A673 (cell line): ENCODE data around the gene LHPP.

ENCODE experiments used
- EZH2 ChIP-seq: fragments of 200-600 bp; sonication (generic); IDR thresholded peaks from 2 replicates; pipeline ENCODE4 v1.6.1; 2017; ENCODE audit warnings: borderline replicate concordance, low read depth, mild to moderate bottlenecking, mixed read lengths, antibody characterized with exemption, low read length; ENCODE audit not compliant: poor library complexity, severe bottlenecking
- TF ChIP-seq, protein P1 (sequence below): fragments of 300-800, 200-600 bp; sonication (generic); conservative IDR thresholded peaks from 2 replicates; pipeline ENCODE4 v1.5.1; 2017; ENCODE audit warnings: low read depth, mild to moderate bottlenecking, antibody characterized with exemption, low read length, moderate library complexity, mixed read lengths

DNA sequence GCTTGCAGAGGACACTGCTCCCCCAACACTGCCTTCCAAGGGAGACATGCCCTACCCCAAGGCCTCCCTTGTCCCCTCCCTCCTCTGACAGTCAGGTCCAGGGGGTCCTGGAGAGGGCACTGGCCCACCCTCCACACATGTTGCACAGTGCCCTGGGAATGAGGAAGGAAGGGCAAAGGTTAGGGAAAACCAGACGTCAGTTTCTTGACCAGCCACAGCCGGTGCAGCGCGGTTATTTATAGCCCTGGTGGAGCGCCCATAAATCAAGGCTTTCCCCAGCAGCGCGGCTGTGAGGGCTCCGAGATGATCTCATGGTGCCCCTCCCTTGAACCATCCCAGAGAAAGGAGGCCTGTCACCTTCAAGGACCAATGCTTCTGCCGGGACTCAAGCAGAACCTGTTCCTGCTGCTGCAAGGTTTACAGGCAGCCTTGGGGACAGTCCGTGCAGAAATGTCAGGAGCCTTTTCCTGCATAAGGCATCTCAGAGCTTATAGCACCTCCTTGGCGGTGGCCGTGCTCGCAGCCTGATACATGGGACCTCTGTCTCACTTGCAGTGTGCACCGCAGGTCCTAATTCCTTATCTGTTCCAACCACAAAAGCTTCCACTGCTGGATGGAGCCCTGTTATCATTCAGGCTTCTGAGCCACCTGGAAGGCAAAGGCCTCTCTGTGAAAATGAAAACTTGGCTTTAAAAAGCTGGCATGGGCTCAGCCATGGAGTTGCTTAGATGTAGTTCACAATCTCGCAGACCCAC is 127.3 kb downstream of the LHPP start:
- TF ChIP-seq, protein P1, sequence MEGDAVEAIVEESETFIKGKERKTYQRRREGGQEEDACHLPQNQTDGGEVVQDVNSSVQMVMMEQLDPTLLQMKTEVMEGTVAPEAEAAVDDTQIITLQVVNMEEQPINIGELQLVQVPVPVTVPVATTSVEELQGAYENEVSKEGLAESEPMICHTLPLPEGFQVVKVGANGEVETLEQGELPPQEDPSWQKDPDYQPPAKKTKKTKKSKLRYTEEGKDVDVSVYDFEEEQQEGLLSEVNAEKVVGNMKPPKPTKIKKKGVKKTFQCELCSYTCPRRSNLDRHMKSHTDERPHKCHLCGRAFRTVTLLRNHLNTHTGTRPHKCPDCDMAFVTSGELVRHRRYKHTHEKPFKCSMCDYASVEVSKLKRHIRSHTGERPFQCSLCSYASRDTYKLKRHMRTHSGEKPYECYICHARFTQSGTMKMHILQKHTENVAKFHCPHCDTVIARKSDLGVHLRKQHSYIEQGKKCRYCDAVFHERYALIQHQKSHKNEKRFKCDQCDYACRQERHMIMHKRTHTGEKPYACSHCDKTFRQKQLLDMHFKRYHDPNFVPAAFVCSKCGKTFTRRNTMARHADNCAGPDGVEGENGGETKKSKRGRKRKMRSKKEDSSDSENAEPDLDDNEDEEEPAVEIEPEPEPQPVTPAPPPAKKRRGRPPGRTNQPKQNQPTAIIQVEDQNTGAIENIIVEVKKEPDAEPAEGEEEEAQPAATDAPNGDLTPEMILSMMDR, result no peak
- TF ChIP-seq EZH2, result no peak
